Activated CD8-positive, alpha-beta memory T cell treated with anti-CD3 and anti-CD28 coated beads for 24 hours (primary cell): Measurements from ENCODE around the gene FAF1.
"Not testable (repeated sequence)": the region's sequence is repeated elsewhere in the genome, so short reads cannot be mapped to it uniquely, and the experiment has no call there.

Experiments
- DNase-seq: peaks from one replicate; pipeline ENCODE4 v3.0.0-alpha.2; 2020

The FAF1 gene

DNA sequence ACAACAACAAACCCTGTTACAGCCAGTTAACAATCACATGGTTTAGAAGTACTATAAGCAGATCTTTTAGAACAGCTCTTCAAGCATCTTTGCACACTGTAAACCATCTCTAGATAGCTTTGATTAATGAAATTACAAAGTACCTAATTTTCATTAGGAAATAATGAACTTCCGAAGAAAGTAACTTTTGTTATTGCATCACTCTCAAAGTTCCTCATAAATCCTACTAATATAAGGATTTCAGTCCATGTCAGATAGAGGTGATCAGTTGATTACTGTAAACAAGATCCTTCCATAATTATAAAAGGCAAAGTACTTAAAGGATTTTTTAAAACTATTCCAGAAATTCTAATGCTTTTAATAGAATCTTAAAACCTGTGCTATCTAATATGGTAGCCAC is 58.2 kb downstream of the FAF1 start:
- DNase-seq: no peak

DNA sequence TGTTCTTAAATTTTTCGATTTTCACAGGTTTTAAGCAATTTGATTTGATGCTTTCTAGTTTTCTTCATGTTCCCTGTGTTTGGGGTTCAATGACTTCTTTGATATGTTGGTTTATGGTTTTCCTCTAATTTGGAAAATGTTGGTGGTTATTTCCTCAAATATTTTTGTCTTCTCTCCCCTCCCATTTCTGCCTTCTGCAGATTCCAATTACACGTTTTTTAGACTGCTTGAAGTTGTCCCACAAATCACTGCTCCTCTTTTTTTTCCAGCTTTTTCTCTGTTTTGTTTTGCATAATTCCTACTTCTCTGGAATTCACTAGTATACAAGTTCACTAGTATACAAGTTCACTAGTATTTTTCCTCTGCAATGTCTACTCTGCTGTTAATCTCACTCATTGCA is 61.3 kb downstream of the FAF1 start:
- no peak for DNase-seq

DNA sequence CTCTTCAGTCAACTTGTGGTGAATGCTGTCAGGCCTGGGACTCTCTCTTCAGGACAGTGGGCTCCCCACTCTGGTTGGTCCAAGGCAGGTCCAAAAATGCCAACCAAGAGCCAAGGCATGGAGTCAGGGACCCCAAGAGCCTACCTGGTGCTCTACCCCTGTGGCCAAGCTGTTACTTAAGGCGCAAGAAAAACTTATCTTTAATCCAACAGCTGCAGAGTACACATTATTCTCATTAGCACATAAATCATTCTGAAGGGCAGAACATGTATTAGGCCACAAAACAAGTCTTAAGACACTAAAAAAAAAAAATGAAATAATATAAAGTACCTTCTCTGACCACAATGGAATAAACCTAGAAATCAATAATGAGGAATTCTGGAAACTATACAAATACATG is 65.7 kb downstream of the FAF1 start:
- DNase-seq: no peak

DNA sequence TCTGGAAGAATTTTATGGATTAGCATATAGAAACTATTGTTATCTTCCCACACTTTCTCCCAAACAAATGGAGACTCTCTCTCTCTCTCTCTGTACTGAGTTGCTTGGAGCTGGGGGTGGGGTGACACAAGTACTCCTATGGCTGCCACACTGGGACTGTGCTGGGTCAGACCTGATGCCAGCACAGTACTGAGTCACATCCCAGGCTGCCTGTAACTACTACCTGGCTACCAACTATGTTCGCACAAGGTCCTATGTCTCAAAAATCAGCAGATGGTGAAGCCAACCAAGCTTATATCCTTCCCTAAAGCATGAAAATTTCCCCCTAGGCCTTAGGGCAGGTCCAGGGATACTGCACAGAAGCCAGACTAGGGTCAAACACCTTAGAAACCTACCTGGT is 66.6 kb downstream of the FAF1 start:
- DNase-seq: no peak

DNA sequence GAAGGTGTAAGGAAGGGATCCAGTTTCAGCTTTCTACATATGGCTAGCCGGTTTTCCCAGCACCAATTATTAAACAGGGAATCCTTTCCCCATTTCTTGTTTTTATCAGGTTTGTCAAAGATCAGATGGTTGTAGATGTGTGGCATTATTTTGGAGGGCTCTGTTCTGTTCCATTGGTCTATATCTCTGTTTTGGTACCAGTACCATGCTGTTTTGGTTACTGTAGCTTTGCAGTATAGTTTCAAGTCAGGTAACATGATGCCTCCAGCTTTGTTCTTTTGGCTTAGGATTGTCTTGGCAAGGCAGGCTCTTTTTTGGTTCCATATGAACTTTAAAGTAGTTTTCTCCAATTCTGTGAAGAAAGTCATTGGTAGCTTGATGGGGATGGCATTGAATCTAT is 72.5 kb downstream of the FAF1 start:
- not testable (repeated sequence) for DNase-seq

DNA sequence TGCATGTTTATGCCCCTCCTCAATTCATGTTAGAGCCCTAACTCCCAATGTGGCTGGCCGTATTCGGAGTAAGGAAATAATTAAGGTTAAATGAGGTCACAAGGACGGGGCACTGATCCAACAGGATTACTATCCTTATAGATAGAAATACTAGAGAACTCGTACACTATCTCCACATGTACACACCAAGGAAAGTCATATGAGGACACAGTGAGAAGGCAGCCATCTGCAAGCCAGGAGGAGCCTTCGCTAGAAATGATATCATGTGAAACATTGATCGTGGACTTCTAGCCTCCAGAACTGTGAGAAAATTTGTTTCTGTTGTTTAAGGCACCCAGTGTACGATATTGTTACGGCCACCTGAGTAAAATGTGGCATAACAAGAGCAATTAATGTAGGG is 79.7 kb downstream of the FAF1 start:
- DNase-seq: no peak

DNA sequence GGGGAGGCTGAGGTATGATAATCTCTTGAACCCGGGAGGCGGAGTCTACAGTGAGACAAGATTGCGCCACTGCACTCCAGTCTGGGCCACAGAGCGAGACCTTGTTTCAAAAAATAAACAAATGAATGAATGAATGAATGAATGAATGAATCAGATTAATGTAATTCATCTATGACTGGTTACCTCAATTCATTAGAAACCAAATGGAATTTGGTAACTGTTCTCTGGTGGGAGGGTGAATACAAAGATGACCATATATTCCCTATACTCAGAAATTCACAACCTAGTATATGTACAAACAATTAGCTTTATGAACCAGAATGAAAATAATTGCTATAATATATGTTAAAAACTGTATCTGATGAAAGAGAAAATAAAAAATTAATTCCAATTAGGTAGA is 80.9 kb downstream of the FAF1 start:
- no peak for DNase-seq

DNA sequence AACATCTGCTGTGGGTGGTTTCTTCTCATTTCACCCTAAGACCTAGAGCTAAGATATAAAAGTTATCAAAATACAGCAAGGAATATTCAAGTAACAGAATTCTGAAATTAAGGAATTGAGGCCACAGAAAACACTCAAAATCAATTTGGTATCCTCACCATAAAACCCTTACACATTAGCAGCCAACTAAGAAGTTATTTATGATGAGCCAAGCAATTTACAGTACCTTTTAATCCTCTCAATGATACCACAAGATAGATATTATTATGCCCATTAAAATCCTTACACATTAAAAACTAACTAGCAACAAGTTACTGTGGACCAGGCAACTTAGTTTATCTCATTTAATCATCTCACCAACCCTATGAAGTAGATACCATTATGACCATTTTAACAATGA is 81.6 kb downstream of the FAF1 start:
- DNase-seq: no peak

DNA sequence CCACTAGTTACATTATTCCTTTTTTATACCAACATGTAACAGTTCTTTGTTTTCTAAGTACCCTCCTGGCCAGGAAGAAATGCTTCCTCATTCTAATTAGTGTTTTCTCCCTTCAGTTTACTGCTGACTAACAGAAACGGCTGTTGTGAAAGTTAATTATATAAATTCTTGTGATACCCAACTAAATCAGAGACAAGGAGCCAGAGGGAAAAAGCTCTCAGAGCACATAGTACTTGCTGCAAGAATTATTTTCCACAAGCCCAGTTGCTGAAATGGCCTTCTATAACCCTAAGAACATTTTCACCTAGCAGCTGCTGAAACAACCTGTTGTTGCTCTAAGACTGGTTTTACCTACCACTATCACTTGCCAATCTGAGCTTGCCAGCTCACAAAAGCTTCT is 82.4 kb downstream of the FAF1 start:
- no peak for DNase-seq

DNA sequence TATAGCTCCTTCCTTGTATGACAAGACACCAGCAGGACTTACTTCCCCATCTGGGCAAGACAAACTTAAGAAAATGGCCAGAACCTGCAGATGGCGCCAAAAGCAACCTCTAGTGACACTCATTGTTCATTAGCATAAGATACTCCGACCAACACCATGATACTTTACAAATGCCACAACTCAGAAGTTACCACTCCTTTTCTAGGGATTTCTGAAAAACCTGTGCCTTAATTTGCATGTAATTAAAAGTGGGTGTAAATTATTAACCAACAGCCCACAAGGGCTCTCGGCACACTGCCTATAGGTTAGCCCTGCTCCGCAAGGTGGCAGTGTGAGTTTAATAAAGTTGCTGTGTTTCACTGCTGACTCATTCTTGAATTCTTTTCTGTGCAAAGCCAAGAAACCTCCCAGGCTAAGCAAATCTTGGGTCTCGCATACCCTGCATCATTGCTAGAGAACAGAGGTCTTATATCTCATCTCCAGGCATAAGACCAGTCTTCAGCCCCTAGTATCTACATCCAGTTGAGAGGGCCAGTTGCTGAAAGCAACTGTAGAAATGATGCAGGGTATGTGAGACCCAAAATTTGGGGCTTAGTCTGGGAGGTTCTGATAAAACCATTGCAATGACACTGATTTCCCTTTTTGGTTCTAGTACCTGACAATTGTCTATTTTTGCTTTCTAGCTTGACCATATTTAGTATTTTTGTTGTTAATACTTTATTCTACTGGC is 86.4 kb downstream of the FAF1 start:
- DNase-seq: peak; percentile 80

DNA sequence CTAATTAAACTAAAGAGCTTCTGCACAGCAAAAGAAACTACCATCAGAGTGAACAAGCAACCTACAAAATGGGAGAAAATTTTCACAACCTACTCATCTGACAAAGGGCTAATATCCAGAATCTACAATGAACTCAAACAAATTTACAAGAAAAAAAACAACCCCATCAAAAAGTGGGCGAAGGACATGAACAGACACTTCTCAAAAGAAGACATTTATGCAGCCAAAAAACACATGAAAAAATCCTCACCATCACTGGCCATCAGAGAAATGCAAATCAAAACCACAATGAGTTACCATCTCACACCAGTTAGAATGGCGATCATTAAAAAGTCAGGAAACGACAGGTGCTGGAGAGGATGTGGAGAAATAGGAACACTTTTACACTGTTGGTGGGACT is 95.2 kb downstream of the FAF1 start:
- DNase-seq: not testable (repeated sequence)

DNA sequence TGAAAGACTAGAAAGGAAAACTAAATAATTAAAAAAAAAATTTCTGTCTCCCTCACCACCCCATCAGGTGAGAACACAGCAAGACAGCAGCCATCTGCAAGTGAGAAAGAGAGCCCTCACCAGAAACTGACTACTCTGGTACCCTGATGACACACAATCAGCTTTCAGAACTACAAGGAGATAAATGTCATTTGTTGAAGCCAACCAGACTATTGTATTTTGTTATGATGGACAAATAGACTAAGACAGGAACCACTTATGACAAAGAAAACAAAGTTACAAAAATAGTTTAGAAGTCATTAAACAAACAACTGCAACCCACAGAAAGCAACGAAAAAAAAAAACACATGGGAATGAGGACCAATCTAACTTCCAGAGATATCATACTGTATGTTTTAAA is 98.3 kb downstream of the FAF1 start:
- no peak for DNase-seq

DNA sequence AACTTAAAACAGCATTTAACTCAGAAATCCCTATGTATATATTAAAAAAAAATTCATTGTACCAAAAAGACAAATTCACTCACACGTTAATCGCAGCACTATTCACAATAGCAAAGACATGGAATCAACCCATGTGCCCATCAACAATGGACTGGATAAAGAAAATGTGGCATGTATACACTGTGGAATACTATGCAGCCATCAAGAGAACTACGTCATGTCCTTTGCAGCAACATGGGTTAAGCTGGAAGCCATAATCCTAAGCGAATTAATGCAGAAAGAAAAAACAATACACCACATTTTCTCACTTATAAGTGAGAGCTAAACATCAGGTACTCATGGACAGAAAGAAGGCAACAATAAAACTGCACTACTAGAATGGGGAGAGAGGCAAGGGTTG is 99.4 kb downstream of the FAF1 start:
- DNase-seq: no peak

DNA sequence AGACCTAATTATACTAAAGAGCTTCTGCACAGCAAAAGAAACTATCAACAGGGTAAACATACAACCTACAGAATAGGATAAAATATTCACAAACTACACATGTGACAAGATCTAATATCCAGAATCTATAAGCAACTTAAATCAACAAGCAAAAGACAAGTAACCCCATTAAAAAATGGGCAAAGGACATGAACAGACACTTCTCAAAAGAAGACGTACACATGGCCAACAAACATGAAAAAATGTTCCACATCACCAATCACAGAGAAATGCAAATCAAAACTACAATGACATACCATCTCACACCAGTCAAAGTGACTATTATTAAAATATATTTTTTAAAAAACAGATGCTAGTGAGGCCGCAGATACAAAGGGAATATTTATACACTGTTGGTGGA is 99.8 kb downstream of the FAF1 start:
- DNase-seq: no peak

DNA sequence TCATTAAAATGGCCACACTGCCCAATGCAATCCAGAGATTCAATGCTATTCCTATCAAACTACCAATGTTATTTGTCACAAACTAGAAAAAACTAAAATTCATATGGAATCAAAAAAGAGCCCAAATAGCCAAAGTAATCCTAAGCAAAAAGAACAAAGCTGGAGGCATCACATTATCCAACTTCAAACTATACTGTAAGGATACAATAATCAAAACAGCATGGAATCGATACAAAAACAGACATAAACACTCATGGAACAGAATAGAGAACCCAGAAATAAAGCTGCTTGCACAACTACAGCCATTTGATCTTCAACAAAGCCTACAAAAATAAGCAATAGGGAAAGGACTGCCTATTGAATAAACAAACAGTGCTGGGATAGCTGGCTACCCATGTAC is 100.4 kb downstream of the FAF1 start:
- DNase-seq: no peak

DNA sequence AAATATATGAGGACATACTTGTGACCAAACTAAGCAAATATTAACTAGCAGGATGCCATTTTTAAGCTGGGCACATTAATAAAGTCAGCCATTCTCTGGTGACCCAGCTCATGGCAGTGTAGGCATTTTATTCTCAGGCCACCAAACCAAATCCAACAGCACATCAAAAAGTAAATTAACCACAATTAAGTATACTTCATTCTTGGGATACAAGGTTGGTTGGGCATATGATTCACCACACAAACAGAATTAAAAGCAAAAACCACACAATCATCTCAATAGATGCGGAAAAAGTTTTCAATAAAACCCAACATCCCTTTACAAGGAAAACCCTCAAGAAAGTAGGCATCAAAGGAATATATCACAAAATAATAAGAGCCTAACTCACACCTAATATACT is 101.3 kb downstream of the FAF1 start:
- DNase-seq: no peak

DNA sequence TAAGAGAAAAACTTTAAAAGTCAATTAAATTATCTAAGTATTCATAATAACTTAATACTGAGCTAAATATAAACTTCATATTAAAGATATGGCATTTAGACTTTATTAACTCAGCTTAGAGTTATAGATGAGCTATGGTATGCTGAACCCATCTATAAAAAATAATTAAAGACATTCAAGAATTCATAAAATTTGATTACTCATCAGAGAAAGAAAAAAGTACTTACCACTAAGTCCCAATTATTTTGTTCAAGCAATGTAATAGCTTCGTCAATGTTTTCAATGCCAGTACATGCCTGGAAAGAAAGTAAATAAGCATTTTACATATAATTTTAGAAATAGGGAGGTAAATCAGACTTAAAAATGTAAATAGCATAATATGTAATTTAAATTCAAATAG is 102.4 kb downstream of the FAF1 start:
- DNase-seq: no peak

DNA sequence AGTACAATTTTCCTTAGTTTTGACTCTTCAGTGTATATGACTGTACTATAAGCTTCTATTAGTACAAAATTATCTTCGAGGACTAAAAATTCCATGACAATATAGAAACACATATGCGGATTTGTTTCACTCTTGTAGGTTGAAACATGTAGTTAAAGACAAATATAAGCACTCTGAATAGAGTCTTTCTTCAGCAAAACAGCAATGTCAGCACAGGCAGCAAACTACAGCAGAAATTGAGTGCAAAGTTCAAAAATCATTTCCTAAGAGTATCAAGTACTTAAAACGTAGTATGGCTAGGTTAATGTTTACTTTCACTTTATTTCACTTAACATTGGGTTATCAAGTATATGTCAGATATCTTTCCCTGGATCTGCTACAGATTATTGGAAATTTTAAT is 106.7 kb downstream of the FAF1 start:
- no peak for DNase-seq

DNA sequence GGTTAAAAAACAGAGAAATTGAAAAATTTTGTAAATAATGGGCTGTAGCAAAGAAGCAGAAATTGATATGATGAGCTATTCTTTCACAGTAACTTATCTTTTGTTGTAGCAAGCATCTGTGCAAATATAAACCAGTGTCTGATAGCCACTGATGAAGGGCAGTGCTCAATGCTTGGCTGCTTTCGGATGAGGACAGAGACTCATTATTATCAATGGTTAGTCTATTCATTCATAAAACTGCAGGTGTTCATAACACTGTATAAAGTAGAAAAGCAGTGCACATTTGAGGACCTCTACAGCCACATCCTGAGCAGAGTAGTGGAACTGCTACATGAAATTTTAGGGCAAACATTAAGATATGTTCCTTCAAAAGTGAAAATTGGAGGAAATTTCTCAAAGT is 107.2 kb downstream of the FAF1 start:
- DNase-seq: no peak

DNA sequence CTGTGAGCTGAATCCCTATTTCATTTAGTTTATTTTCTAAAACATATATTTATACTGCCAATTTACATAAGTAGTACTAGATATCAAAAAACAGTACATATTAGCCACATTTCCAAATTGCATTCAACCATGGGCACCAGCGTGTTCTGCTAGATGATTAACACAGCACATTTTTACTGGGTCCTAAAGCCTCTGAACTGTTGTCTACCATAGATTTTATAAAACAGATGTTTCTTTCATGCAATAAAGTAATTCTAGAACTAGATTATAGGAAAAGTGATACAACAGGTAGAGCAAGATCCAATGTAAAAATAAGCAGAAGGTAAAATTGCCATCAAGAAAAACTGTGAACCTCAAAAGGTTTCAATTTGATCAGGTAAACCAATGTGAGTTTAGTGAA is 108.6 kb downstream of the FAF1 start:
- DNase-seq: no peak

DNA sequence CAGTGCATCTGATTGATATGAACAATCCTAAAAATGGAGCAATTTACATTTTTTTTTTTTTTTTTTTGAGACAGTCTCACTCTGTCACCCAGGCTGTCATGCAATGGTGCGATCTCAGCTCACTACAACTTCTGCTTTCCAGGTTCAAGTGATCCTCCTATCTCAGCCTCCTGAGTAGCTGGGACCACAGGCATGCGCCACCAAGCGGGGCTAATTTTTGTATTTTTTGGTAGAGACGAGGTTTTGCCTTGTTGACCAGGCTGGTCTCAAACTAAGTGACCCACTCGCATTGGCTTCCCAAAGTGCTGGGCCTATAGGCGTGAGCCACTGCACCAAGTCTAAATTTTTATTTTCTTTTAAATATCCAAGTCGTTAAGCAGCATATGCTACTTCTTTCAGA is 109.0 kb downstream of the FAF1 start:
- DNase-seq: no peak

DNA sequence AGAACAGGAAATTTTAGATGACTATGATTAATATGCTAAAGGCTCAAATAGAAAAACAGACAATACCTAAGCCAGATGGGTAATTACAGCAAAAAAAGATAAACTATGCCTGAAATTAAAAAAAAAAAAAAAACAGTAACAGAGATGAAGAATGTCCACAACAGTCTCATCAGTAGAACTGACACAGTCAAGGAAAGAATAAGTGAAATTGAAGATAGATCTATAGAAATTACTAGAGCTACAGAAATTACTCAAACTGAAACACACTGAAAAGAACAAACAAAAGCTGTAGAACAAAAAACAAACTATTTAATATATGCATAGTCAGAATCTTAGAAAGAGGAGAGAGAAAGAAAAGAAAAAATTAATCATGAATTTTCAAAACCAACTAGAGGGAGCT is 112.8 kb downstream of the FAF1 start:
- no peak for DNase-seq

DNA sequence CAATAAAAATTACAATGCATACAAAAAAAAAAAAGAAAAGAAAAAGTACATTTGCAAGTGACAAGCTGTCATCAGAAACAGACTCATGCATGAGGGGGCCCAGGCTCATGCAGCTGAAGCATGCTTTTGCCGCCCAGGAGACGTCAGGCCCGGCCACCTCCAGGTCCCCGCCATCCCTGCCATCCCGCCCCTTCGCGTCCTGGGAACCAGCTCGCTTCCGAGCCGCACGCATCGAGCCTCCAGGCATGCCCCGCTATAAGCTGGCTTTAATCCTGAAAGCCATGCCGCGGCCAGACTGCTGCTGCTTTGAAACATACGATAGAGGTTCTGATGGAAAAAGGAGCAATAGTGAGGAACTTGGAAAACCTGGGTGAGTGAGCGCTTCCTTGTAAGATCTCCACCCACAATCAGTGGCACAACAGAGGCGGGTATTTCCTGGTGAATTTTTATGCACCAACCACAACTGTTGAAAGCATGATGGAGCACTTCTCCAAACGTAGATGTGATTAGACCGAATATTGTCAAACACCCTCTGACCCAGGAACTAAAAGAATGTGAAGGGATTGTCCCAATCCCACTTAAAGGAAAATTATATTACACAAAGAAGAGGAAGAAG is 113.7 kb downstream of the FAF1 start:
- no peak for DNase-seq

DNA sequence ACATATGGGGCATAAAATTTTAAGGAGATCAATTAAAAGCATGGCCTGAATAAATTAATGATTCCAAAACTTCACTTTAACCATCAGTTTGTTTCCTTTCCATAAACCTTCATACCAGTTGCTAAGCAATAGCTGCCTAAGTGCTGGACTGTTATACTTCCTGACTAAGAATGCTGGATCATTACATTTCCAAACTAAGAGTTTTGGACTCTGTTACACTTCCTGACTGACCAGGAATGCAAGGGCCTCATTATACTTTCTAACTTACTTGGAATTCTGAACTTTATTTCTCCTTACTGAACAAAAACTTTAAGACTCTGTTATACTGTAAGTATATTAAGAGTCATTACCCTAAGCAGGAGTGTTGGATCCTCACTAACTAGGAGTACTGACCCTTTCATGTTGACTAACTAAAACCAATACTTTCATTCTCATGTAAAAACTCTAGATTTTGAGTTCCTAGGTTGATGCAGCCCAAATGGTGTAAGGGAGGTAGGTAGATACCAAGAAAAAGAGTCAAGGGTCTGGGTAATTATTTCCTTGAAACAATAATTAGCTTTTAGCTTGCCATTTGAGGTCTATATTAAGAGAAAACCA is 118.2 kb downstream of the FAF1 start:
- DNase-seq: no peak

DNA sequence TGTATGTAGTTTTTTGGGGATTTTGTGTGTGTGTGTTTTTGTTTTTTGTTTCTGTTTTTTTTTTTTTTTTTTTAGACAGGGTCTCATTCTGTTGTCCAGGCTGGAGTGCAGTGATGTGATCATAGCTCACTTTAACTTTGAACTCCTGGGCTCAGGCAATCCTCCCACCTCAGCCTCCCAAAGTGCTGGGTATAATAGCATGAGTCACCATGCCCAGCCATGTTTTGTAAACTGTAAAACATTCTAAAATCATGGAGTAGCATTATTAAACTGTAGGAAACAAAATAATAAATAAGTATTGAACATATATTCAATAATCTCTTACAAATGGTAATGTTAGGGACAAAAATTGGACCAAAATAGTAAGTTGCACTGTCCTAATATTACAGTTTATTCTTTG is 124.0 kb downstream of the FAF1 start:
- no peak for DNase-seq
